GM19043 (cell line): ENCODE data around the gene C1orf159.
"Not testable (repeated sequence)": the region's sequence is repeated elsewhere in the genome, so short reads cannot be mapped to it uniquely, and the experiment has no call there.

Experiments
- ATAC-seq: cut with Tn5 transposase; IDR thresholded peaks from one replicate; pipeline ENCODE4 v1.9.1; 2021; ENCODE audit warnings: low read depth; ENCODE audit not compliant: unreplicated experiment

C1orf159 gene

GRCh38 chr1:1115786-1116700 is at the start of gene C1orf159:
TSS of gene C1orf159 (minus strand) at chr1:1116089. CDS start at chr1:1091543, 24,546 bp downstream.
- peak; percentile 94 for ATAC-seq

- ATAC-seq, result no peak
Measured at GRCh38 chr1:1165485-1165884, 49.6 kb upstream of the C1orf159 start.

GRCh38 chr1:1164701-1165451 is 49.0 kb upstream of the C1orf159 start:
- no peak for ATAC-seq

GRCh38 chr1:1164361-1164700 is 48.4 kb upstream of the C1orf159 start:
- ATAC-seq, result no peak

GRCh38 chr1:1163538-1164070 is 47.7 kb upstream of the C1orf159 start:
- no peak for ATAC-seq

GRCh38 chr1:1162597-1163537 is 47.0 kb upstream of the C1orf159 start:
- ATAC-seq, result no peak

- ATAC-seq, result no peak
Measured at GRCh38 chr1:1161683-1162079, 45.8 kb upstream of the C1orf159 start.

GRCh38 chr1:1161078-1161682 is 45.3 kb upstream of the C1orf159 start:
- ATAC-seq, result no peak

GRCh38 chr1:1160281-1160930 is 44.5 kb upstream of the C1orf159 start:
- no peak for ATAC-seq

GRCh38 chr1:1157914-1158710 is 42.2 kb upstream of the C1orf159 start:
- ATAC-seq, result no peak

- no peak for ATAC-seq
Measured at GRCh38 chr1:1157426-1157913, 41.6 kb upstream of the C1orf159 start.

GRCh38 chr1:1157033-1157365 is 41.1 kb upstream of the C1orf159 start:
- ATAC-seq, result no peak

GRCh38 chr1:1156140-1157032 is 40.5 kb upstream of the C1orf159 start:
- no peak for ATAC-seq

GRCh38 chr1:1155258-1155657 is 39.4 kb upstream of the C1orf159 start:
- no peak for ATAC-seq

GRCh38 chr1:1153874-1154273 is 38.0 kb upstream of the C1orf159 start:
- ATAC-seq, result no peak

- ATAC-seq, result not testable (repeated sequence)
Measured at GRCh38 chr1:1153215-1153614, 37.3 kb upstream of the C1orf159 start.

GRCh38 chr1:1152431-1152830 is 36.5 kb upstream of the C1orf159 start:
- ATAC-seq, result not testable (repeated sequence)

GRCh38 chr1:1151306-1151705 is 35.4 kb upstream of the C1orf159 start:
- no peak for ATAC-seq
